ENCODE results near the gene CLEC18C.
"Not testable (repeated sequence)": the region's sequence is repeated elsewhere in the genome, so short reads cannot be mapped to it uniquely, and the experiment has no call there.

Gene CLEC18C

DNA sequence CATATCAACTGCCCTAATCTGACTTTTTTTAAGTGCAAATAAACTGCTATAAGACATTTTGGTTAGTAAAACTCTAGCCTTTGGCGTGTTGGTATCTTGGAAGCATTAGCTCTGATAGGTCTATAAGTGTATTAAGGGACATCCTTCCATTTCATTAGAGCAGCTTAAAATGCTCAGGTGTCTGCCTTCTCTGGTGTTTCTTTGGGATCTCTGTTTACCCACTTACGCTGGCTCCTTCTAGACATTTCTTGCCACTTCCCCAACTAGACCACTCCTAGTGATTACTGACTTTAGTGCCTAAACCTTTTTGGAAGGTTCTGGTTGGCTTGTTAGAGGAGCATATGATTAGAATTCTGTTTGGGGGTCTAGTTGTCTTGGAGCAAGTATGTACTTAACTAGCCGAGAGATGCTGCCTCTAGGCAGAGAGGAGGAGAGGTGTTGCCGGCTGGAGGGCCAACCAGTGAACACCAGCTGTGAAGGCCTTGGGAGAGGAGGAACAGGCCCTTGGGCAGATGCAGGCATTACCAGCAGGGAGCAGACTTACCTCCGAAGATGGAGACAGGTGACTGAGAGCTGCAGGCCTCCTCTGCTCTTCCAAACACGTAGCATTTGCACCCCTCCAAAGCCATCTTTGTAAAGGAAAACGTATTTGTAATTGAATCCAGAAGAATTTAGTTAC is 15.2 kb upstream of the CLEC18C start:
- no peak for DNase-seq (ENCODE audit: low read depth in 4 of 4, low spot score in 1 of 4)

GRCh38 chr16:70159355-70160348 is 13.9 kb upstream of the CLEC18C start:
- DNase-seq (ENCODE audit: low read depth in 4 of 4, low spot score in 1 of 4): no peak

GRCh38 chr16:70160388-70160787 is 13.2 kb upstream of the CLEC18C start:
- DNase-seq (ENCODE audit: low read depth in 4 of 4, low spot score in 1 of 4): no peak

- no peak for DNase-seq (ENCODE audit: low read depth in 4 of 4, low spot score in 1 of 4)
These were observed 12.8 kb upstream of the CLEC18C start for GRCh38 chr16:70160821-70161220.

GRCh38 chr16:70161350-70161749 is 12.2 kb upstream of the CLEC18C start:
- no peak for DNase-seq (ENCODE audit: low read depth in 4 of 4, low spot score in 1 of 4)

DNA sequence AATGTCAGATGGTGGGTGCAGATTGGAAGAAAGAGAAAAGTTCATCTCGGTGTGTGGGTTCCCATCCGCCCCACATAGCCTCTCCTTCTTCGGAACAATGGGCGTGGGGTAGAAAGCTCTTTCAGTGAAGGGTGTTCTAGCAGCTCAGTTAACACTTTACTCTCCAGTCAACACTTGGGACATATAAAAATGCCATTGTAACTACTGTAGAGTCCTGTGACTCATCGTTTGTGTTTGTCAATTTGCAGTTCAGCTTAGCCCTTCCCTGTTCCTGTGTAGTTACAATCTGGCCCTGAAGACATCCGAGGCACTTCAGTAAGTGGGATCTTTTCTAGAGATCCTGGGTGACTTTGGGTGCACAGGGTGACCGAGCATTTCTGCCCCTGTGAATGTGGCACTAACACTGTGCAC is 11.5 kb upstream of the CLEC18C start:
- no peak for DNase-seq (ENCODE audit: low read depth in 4 of 4, low spot score in 1 of 4)

- DNase-seq (ENCODE audit: low read depth in 4 of 4, low spot score in 1 of 4): no peak
These were observed 10.0 kb upstream of the CLEC18C start for GRCh38 chr16:70163596-70163995.

- DNase-seq (ENCODE audit: low read depth in 4 of 4, low spot score in 1 of 4): not testable (repeated sequence)
These were observed 6.9 kb upstream of the CLEC18C start for GRCh38 chr16:70166688-70167087.

DNA sequence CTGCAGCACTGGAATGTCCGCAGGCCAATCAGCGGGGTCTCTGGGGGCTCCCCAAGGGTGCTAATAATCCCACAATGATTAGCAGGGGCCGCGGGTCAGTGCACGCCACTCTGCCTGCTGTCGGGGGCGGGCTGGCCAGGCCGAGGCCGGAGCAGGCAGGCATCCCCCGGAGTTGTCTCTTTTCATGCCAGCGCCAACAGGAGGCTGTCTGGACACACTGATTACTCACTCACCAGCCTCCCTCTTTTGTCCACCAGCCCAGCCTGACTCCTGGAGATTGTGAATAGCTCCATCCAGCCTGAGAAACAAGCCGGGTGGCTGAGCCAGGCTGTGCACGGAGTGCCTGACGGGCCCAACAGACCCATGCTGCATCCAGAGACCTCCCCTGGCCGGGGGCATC is 329 bp downstream of the CLEC18C start:
- not testable (repeated sequence) for DNase-seq (ENCODE audit: low read depth in 4 of 4, low spot score in 1 of 4)

GRCh38 chr16:70174387-70174932 is 873 bp downstream of the CLEC18C start:
- not testable (repeated sequence) for DNase-seq (ENCODE audit: low read depth in 4 of 4, low spot score in 1 of 4)

DNA sequence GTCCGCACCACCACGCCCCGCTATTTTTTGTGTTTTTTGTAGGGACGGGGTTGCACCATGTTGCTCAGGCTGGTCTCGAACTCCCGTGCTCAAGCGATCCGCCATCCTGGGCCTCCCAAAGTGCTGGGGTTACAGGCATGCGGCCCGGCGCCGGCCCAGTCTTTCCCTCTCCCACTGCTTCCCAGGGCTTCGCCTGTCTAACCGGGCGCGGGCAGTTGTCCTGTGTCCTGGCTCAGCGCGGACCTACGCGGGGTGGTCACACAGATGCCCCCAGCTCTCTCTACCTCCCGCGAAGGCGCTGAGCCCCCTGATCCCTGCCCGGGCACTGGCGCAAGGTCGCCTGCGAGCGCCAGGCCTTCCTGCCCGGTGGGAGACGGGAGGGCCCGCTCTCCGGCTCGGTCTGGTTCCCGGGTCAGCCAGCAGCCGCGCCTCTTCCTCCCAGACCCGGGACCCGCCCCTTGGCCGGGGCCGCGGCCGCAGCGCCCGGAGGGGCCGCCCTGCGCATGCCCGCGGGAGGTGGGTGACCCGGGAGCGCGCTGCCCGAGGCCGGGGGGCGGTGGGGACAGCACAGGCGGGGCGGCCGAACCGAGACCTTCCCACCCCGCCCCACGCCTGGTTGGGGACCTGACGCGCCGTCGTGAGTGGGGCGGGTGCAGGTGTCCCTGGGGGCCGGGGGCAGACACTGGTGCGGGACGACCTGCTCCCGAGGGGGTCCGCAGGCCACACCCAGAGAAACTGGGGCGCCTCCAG is 14.4 kb downstream of the CLEC18C start:
- DNase-seq (ENCODE audit: low read depth in 4 of 4, low spot score in 1 of 4): not testable (repeated sequence)

- DNase-seq (ENCODE audit: low read depth in 4 of 4, low spot score in 1 of 4): not testable (repeated sequence)
These were observed 15.0 kb downstream of the CLEC18C start for GRCh38 chr16:70188608-70188915.

GRCh38 chr16:70190574-70190973 is 17.0 kb downstream of the CLEC18C start:
- DNase-seq (ENCODE audit: low read depth in 4 of 4, low spot score in 1 of 4): not testable (repeated sequence)

DNA sequence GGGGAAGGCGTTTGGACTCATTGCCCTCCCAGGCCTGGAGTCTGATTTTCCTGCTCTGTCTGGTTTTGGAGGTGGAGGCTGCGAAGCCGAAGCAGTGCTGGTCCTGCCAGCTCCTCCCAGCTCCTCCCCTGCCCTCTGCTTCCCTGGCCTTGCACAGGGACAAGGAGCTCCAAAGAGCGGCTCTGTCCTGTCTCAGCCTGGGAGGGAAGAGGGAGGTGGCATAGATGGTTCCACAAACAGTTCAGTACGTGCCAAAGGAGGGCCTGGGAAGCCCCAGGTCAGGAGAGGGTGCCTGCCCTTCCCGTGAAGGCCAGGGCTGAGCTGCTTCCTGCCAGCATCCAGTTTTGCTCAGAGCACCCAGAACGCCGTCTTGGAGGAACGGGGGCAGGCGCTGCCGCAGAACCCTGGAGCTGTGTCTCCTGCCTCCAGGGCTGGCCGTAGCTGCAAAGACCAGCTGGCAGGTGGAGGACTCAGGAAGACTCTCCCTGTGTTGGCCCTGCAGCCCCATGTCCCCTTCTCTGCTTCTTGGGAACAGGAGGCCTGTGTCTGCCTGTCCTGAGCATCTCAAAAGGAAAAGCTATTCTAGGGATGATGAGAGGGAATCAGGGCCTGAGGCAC is 23.2 kb downstream of the CLEC18C start:
- not testable (repeated sequence) for DNase-seq (ENCODE audit: low read depth in 4 of 4, low spot score in 1 of 4)

DNA sequence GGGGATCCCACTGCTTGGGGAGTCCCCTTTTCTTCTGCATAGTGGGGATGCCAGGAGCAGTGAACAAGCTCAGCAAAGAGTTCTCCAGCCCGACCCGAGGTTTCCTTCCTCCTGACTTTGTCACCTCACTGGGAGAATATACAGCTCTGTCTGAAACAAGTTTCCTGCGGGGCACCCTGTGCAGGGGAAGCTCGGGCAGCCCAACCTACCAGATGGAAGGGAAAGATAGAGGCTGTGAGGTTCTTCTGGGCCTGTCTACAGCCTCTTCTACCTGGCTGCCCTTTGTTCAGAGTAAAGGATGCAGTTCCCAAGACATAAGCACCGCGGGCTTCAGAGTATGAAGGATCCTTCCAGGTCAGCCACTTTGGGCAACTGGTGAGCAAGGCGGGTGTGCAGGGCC is 24.0 kb downstream of the CLEC18C start:
- DNase-seq (ENCODE audit: low read depth in 4 of 4, low spot score in 1 of 4): not testable (repeated sequence)

DNA sequence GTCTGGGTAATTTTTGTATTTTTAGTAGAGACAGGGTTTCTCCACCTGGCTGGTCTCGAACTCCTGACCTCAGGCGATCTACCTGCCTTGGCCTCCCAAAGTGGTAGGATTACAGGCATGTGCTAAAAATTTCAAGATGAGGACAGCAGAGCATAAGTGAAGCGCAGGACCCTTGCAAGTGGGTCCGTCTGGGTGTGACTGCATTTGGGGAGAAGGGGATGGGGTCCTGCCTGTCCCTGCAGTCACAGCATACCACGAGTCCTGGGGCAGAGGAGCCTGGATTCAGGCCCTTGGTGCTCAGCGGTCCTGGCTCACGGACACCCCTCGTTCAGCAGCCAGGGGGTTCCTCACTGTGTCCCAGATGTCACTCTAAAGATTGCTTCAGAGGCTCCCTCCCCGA is 24.6 kb downstream of the CLEC18C start:
- DNase-seq (ENCODE audit: low read depth in 4 of 4, low spot score in 1 of 4): not testable (repeated sequence)

- DNase-seq (ENCODE audit: low read depth in 4 of 4, low spot score in 1 of 4): not testable (repeated sequence)
These were observed 25.1 kb downstream of the CLEC18C start for GRCh38 chr16:70198666-70199065.

- DNase-seq (ENCODE audit: low read depth in 4 of 4, low spot score in 1 of 4): not testable (repeated sequence)
These were observed 25.6 kb downstream of the CLEC18C start for GRCh38 chr16:70199170-70199569.

- not testable (repeated sequence) for DNase-seq (ENCODE audit: low read depth in 4 of 4, low spot score in 1 of 4)
These were observed 26.5 kb downstream of the CLEC18C start for GRCh38 chr16:70200063-70200462.

GRCh38 chr16:70203508-70203907 is 29.9 kb downstream of the CLEC18C start:
- DNase-seq (ENCODE audit: low read depth in 4 of 4, low spot score in 1 of 4): not testable (repeated sequence)

DNA sequence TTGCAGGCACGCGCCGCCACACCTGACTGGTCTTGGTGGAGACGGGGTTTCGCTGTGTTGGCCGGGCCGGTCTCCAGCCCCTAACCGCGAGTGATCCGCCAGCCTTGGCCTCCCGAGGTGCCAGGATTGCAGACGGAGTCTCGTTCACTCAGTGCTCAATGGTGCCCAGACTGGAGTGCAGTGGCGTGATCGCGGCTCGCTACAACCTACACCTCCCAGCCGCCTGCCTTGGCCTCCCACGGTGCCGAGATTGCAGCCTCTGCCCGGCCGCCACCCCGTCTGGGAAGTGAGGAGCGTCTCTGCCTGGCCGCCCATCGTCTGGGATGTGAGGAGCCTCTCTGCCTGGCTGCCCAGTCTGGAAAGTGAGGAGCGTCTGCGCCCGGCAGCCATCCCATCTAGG is 30.4 kb downstream of the CLEC18C start:
- not testable (repeated sequence) for DNase-seq (ENCODE audit: low read depth in 4 of 4, low spot score in 1 of 4)

Data from stimulated activated CD4-positive, alpha-beta T cell treated with anti-CD3 and anti-CD28 coated beads, Interleukin-1b, Interleukin-23, amount 100 ng/mL, for 24 hours (primary cell).